Activated CD4-positive, alpha-beta T cell treated with anti-CD3 and anti-CD28 coated beads for 1 hour (primary cell): ENCODE measurements around the gene ERC1.
"Not testable (repeated sequence)": the region's sequence is repeated elsewhere in the genome, so short reads cannot be mapped to it uniquely, and the experiment has no call there.

Experiments used
- DNase-seq: peaks from one replicate; pipeline ENCODE4 v3.0.0-alpha.2; 2020

ERC1 gene

GRCh38 chr12:1330477-1330827 is 339.4 kb downstream of the ERC1 start:
- DNase-seq = no peak

GRCh38 chr12:1332327-1332726 is 341.3 kb downstream of the ERC1 start:
- DNase-seq = no peak

GRCh38 chr12:1338483-1339177 is 347.6 kb downstream of the ERC1 start:
- no peak for DNase-seq

GRCh38 chr12:1339178-1339541 is 348.1 kb downstream of the ERC1 start:
- not testable (repeated sequence) for DNase-seq

- DNase-seq = no peak
Observed at GRCh38 chr12:1339618-1340319, 348.7 kb downstream of the ERC1 start.

- DNase-seq = not testable (repeated sequence)
Observed at GRCh38 chr12:1341270-1341669, 350.2 kb downstream of the ERC1 start.

- DNase-seq = no peak
Observed at GRCh38 chr12:1343422-1343821, 352.4 kb downstream of the ERC1 start.

- no peak for DNase-seq
Observed at GRCh38 chr12:1344245-1344644, 353.2 kb downstream of the ERC1 start.

GRCh38 chr12:1346126-1346525 is 355.1 kb downstream of the ERC1 start:
- no peak for DNase-seq

- DNase-seq = no peak
Observed at GRCh38 chr12:1347294-1347693, 356.3 kb downstream of the ERC1 start.

GRCh38 chr12:1348606-1349005 is 357.6 kb downstream of the ERC1 start:
- no peak for DNase-seq

GRCh38 chr12:1350055-1350933 is 359.3 kb downstream of the ERC1 start:
- DNase-seq = no peak

GRCh38 chr12:1350934-1351240 is 359.9 kb downstream of the ERC1 start:
- no peak for DNase-seq

- no peak for DNase-seq
Observed at GRCh38 chr12:1351926-1352325, 360.9 kb downstream of the ERC1 start.

GRCh38 chr12:1353451-1353850 is 362.4 kb downstream of the ERC1 start:
- no peak for DNase-seq

- DNase-seq = no peak
Observed at GRCh38 chr12:1355396-1355795, 364.4 kb downstream of the ERC1 start.

GRCh38 chr12:1355871-1356270 is 364.8 kb downstream of the ERC1 start:
- DNase-seq = not testable (repeated sequence)

GRCh38 chr12:1356285-1356684 is 365.3 kb downstream of the ERC1 start:
- DNase-seq = no peak

GRCh38 chr12:1357171-1357570 is 366.1 kb downstream of the ERC1 start:
- no peak for DNase-seq

GRCh38 chr12:1357711-1358110 is 366.7 kb downstream of the ERC1 start:
- DNase-seq = no peak

- no peak for DNase-seq
Observed at GRCh38 chr12:1360441-1361210, 369.6 kb downstream of the ERC1 start.

- DNase-seq = no peak
Observed at GRCh38 chr12:1362143-1362662, 371.2 kb downstream of the ERC1 start.

GRCh38 chr12:1365703-1366102 is 374.7 kb downstream of the ERC1 start:
- no peak for DNase-seq
